NB4 (cell line): ENCODE measurements around the gene TUBA1C.

Experiments used
- CTCF ChIP-seq: IDR thresholded peaks from one replicate; pipeline ENCODE4 v1.5.1; 2012; ENCODE audit warnings: low read depth, low read length
- MAX ChIP-seq: IDR thresholded peaks from 2 replicates; pipeline ENCODE4 v1.6.1; 2011; ENCODE audit warnings: low read depth, low read length
- MYC ChIP-seq: IDR thresholded peaks from 2 replicates; pipeline ENCODE4 v1.6.1; 2011; ENCODE audit warnings: low read depth, low read length
- POLR2A ChIP-seq: IDR thresholded peaks from 2 replicates; pipeline ENCODE4 v1.6.1; 2011; ENCODE audit warnings: mild to moderate bottlenecking; ENCODE audit not compliant: insufficient read length; ENCODE audit errors: extremely low read depth

- TF ChIP-seq CTCF (no peak), POLR2A (no peak), MYC (no peak), MAX (no peak)
Observed at GRCh38 chr12:49276304-49277290, 11.7 kb downstream of the TUBA1C start.
